22Rv1 (cell line): Measurements from ENCODE around the gene SUCLG2.

Experiments
- H3K27ac ChIP-seq: fragments of 450-650 bp; 2 replicates; pipeline ENCODE4 v1.5.1; 2017
- ZFX ChIP-seq: fragments of 450-650 bp; IDR thresholded peaks from 2 replicates; pipeline ENCODE4 v1.6.1; 2017; ENCODE audit warnings: antibody characterized with exemption, borderline replicate concordance
- TF ChIP-seq, protein P1 (sequence below): fragments of 450-650 bp; IDR thresholded peaks from 2 replicates; pipeline ENCODE4 v1.5.1; 2017; ENCODE audit warnings: mild to moderate bottlenecking

The SUCLG2 gene

DNA sequence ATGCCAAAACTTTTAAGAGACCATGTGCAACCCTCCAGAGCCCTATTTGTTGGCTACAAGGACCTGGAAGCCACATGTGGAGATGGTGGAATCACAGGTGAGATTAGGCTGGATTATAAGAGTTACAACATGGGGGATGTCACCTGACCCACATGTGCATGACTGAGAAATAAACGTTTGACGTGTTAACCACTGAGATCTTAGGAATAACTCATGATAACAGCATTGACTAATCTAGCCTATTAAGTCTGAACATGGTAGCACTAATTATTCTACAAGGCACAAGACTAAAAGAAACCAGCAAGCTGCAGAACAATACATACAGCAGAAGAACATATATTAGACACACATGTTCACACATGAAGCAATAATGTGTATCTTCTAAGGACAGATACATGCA lies 38.4 kb downstream of the SUCLG2 start:
- no peak for TF ChIP-seq ZFX
- TF ChIP-seq, protein P1, sequence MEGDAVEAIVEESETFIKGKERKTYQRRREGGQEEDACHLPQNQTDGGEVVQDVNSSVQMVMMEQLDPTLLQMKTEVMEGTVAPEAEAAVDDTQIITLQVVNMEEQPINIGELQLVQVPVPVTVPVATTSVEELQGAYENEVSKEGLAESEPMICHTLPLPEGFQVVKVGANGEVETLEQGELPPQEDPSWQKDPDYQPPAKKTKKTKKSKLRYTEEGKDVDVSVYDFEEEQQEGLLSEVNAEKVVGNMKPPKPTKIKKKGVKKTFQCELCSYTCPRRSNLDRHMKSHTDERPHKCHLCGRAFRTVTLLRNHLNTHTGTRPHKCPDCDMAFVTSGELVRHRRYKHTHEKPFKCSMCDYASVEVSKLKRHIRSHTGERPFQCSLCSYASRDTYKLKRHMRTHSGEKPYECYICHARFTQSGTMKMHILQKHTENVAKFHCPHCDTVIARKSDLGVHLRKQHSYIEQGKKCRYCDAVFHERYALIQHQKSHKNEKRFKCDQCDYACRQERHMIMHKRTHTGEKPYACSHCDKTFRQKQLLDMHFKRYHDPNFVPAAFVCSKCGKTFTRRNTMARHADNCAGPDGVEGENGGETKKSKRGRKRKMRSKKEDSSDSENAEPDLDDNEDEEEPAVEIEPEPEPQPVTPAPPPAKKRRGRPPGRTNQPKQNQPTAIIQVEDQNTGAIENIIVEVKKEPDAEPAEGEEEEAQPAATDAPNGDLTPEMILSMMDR = no peak
- no peak overlapping the region for H3K27ac ChIP-seq

DNA sequence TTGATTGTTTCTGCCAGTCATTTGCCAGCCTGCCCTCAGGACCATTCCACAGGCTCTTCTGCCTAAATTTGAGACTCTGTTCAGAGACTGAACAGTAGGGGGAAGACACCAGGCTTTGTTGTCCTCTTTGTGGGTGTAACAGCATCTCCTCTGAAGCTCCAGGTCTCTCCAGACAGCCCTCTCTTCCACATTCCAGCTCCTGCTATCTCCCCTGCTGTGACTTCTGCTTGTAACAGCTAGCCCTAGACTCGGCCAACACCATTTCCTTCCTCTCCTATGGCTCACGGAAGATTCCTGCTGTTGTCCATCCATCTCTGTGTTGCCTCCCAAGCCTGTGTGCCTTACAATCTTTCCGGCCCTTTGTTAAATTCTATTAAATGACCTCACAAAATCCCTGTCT lies 40.2 kb downstream of the SUCLG2 start:
- no peak overlapping the region for H3K27ac ChIP-seq
- TF ChIP-seq, protein P1 = no peak
- no peak for TF ChIP-seq ZFX

DNA sequence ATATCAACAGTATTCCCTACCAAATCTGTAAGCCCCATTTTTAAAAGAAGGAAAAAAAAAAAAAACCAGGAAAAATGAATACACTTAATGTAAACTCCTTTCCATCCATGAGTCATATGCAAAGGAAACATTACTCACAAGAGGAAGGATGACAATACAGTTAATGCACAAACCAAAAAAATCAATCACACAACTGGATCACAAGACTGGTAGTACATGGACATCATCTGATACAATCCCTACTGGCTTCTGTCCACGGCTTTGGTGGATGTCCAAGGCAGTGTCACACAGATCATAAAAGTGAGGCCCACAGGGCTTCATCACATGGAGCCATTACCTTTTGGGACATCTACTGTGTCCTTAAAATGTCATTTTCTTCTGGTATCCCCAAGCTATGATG lies 44.0 kb downstream of the SUCLG2 start:
- TF ChIP-seq ZFX = no peak
- TF ChIP-seq, protein P1 = no peak
- H3K27ac ChIP-seq = no peak overlapping the region

DNA sequence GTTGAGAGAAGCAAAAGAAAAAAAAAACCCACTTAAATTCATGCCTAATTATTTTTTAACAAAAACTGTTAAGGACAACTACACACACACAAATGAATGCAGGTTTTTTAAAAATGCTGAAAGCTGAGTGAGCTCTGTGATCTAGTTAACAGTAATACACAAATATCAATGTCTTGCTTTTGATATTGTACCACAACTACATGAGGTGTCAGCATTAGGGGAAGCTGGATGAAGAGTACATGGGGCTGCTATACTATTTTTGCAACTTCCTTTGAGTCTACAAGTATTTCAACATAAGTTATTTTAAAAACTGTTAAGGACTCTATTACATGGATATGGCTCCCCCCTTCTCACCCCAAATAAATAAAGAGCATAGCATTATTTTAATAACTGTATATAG lies 44.7 kb downstream of the SUCLG2 start:
- H3K27ac ChIP-seq = no peak overlapping the region
- no peak for TF ChIP-seq ZFX
- TF ChIP-seq, protein P1 = no peak

DNA sequence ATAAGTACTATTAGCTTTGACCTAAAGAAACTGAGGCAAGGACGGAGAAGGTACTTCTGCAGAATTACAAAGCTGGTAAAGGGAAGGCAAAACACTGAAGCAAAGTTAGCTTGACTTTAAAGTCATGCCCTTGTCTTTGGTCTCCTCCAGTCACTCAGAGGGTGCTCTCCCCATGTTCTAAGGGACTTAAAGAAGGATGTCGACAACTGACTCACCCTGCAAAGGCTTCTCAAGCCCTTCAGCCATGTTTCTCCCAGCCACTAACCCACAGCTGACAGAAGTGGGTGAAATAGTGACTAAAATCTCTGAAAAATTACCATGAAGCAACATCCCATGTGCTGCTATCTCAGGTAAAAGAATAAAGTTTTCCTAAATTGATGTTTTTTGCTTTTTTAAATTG lies 46.4 kb downstream of the SUCLG2 start:
- TF ChIP-seq, protein P1 = no peak
- TF ChIP-seq ZFX = no peak
- H3K27ac ChIP-seq = no peak overlapping the region

DNA sequence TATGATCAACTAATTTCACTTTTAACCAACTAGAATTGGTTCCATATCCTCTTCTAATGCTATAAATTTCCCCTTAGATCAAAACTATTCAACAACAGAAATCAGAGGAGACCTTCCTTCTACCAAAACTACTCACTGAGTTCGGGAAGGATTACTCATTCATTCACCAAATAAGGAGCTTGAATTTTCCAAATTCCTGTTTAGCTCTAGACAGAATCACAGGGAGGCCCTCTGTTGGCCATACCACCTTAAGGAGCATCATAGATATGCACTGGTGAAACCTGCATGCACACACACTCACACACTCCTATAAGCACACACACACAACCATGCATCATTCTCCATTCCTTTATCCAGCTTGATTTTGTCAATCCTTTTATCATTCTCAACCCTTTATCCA lies 49.0 kb downstream of the SUCLG2 start:
- TF ChIP-seq ZFX = no peak
- TF ChIP-seq, protein P1 = no peak
- no peak overlapping the region for H3K27ac ChIP-seq

DNA sequence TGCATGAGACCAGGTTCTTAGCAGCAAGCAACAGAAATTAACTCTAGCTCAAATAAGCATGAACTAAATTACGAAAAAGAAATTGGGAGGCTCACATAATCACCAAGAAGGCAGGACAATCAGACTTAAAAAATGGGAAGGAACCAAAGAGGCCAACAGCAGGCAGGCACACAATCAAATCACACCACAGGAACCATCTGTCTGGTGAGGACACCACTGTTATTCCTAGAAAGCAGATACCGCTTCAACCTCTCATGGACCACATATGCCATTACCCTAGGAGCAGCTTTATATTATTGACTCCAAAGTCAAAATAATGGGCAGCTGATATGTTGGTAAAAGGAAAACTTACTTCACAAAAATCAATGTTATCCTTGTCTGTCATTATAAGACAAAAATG lies 51.6 kb downstream of the SUCLG2 start:
- TF ChIP-seq, protein P1 = no peak
- TF ChIP-seq ZFX = no peak

More for the DNA sequence above, 51.6 kb downstream of the SUCLG2 start:
- no peak overlapping the region for H3K27ac ChIP-seq
